ENCODE measurements around the gene COG1.

DNA sequence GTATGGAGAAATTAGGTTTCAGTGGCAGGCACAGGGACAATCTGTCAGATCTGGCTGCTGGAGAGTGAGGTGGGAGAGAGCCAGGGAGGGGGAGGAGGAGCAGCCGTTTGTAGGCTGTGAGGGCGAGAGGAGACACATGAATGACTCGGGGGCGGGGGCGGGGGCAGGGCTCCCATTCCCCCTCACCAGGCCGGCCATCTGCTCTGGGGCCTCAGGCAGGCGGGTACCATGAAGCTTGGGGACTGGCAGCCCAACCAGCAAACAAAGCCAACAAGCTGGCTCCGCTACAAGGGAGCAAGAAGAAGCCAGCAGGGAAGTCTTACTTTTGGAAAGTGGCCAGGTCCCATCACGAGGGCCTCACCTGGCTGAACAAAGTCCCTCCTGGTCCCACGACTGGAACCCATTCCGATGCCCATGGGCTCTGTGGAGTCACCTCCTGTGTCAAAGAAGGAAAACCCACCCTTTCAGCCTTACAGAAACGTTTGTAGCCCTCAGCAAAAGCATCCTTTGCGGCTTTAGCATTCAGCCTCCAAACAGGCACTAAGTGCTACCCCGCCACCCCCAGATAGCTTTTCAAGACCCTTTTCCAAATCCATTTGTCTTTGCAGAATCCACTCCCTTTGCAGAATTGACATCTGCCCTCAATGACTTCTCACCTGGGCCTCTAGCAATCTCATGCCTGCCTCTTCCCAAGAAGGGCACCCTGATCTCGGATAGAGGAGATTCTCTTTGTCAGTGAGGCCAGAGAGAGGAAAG is 37.3 kb upstream of the COG1 start:
- TF ChIP-seq POLR2A (IDR thresholded peaks at IDR 0.05; ENCODE audit: extremely low read depth, insufficient read length) = no peak
- TF ChIP-seq, protein P1, sequence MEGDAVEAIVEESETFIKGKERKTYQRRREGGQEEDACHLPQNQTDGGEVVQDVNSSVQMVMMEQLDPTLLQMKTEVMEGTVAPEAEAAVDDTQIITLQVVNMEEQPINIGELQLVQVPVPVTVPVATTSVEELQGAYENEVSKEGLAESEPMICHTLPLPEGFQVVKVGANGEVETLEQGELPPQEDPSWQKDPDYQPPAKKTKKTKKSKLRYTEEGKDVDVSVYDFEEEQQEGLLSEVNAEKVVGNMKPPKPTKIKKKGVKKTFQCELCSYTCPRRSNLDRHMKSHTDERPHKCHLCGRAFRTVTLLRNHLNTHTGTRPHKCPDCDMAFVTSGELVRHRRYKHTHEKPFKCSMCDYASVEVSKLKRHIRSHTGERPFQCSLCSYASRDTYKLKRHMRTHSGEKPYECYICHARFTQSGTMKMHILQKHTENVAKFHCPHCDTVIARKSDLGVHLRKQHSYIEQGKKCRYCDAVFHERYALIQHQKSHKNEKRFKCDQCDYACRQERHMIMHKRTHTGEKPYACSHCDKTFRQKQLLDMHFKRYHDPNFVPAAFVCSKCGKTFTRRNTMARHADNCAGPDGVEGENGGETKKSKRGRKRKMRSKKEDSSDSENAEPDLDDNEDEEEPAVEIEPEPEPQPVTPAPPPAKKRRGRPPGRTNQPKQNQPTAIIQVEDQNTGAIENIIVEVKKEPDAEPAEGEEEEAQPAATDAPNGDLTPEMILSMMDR (IDR thresholded peaks at IDR 0.05; ENCODE audit: low read depth, low read length) = no peak
- TF ChIP-seq, protein P2, sequence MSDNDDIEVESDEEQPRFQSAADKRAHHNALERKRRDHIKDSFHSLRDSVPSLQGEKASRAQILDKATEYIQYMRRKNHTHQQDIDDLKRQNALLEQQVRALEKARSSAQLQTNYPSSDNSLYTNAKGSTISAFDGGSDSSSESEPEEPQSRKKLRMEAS (IDR thresholded peaks at IDR 0.05; ENCODE audit: low read depth, low read length) = no peak
